ENCODE results near the gene SEMA5B. TPM values are rescaled to one million over a fixed set of nuclear protein-coding genes. Genes with fewer than 3 reads are reported as not detected.
A peak's percentile ranks its signal among the peaks of the same experiment; 100 is the strongest.

The SEMA5B gene
- total RNA-seq, 1 donor from 2014 or later, result 1.0 TPM

DNA sequence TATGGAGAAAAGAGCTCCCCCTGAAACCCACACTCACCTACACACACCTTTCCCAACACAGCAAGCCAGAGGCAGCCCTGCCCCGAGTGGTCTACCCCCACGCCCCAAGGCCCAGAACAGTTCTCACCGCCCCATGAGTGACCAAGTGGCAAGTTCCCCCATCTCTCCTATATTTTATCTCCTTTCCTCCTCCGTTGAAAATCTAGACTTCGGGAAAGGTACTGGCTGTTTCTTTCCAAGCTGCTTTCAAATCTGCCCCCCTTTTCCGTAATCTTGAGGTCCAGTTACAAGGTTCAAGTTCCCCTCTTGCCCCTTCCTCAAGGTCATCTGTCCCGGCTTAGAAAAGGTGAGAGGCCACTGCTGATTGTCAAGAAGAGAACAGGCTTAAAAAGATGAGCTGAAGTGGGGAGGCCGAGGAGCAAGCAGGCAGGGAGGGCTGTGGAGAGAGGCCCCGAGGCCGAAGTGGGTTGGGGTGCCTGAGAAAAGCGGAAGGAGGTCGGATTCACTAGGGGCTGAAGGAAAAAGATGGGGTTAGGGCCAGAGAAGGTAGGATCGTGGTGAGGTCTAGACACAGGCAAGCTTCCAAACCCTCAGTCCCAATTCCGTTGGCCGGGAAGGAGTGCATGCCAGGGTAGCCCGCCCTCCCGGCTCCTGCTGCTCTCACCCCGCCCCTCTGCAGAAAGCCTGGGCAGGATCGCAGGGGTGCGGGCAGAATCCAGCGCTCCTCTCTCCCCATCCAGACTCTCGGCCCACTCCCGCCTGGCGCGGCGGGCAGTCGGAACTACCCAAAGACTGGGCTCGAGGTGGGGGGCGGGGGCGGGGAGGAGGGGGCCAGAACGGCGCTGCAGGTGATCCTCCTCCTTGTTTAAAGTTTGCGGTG lies 1.7 kb downstream of the SEMA5B start:
- DNase-seq (ENCODE audit: low read depth) (no peak), FAIRE-seq (no peak)
- Histone ChIP-seq H4K20me1 (ENCODE audit: insufficient read depth, low read length) (peaks cover 8% of the 10 kb centered on the region), H3K9me3 (ENCODE audit: insufficient read depth, low read depth, low read length) (peaks cover 4% of the 10 kb centered on the region), H3K79me2 (ENCODE audit: insufficient read depth, low read length) (no peaks in the 10 kb centered on the region), H3K27me3 (ENCODE audit: insufficient read depth, low read length) (peaks cover 94% of the 10 kb centered on the region), H3K4me2 (ENCODE audit: low read length) (peak overlapping the region; percentile 88), H2AFZ (ENCODE audit: low read depth, low read length) (no peak overlapping the region), H3K36me3 (ENCODE audit: insufficient read depth, low read length) (no peaks in the 10 kb centered on the region), H3K27ac (ENCODE audit: low read depth, low read length) (no peak overlapping the region), H3K4me3 (ENCODE audit: insufficient read depth, low read depth, low read length) (peak overlapping the region; percentile 40), H3K4me1 (ENCODE audit: insufficient read depth, low read length) (peaks cover 19% of the 10 kb centered on the region), H3K9ac (ENCODE audit: low read length) (no peak overlapping the region)
- Mint-ChIP-seq H3K4me1 (ENCODE audit: low read depth, unreplicated experiment) (peaks cover 13% of the 10 kb centered on the region), H3K9me3 (ENCODE audit: unreplicated experiment) (peaks cover 5% of the 10 kb centered on the region), H3K27me3 (ENCODE audit: low read depth, unreplicated experiment) (peaks cover 73% of the 10 kb centered on the region), H3K4me3 (ENCODE audit: unreplicated experiment) (peak overlapping the region; percentile 77), H3K27ac (ENCODE audit: unreplicated experiment) (no peak overlapping the region), H3K36me3 (ENCODE audit: low read depth, unreplicated experiment) (peaks cover 9% of the 10 kb centered on the region)
- peak; percentile 3 for TF ChIP-seq EZH2 (IDR thresholded peaks at IDR 0.05; ENCODE audit: insufficient read depth, low read length)
- TF ChIP-seq, protein P1, sequence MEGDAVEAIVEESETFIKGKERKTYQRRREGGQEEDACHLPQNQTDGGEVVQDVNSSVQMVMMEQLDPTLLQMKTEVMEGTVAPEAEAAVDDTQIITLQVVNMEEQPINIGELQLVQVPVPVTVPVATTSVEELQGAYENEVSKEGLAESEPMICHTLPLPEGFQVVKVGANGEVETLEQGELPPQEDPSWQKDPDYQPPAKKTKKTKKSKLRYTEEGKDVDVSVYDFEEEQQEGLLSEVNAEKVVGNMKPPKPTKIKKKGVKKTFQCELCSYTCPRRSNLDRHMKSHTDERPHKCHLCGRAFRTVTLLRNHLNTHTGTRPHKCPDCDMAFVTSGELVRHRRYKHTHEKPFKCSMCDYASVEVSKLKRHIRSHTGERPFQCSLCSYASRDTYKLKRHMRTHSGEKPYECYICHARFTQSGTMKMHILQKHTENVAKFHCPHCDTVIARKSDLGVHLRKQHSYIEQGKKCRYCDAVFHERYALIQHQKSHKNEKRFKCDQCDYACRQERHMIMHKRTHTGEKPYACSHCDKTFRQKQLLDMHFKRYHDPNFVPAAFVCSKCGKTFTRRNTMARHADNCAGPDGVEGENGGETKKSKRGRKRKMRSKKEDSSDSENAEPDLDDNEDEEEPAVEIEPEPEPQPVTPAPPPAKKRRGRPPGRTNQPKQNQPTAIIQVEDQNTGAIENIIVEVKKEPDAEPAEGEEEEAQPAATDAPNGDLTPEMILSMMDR (IDR thresholded peaks at IDR 0.05; ENCODE audit: insufficient read depth, low read depth, low read length), result no peak

DNA sequence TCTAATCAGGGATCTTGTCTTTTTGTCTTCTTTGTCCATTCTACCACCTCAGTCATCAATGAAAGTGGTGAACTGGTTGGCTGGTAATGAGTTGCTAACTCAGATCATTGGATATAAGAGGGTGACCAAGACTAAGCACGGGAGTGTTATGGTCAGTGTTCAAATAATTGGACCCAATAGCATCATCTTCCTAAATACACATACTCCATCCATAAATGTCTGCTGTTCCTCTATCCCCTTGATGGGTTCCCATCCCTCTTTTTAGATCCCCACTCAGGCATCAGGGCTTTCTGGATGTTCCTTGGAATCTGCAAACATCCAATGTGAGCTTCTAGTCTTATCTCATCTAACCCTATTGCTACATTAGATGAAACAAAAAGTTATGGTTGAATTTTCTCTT lies 3.5 kb downstream of the SEMA5B start:
- Mint-ChIP-seq H3K27me3 (ENCODE audit: low read depth, unreplicated experiment) (peaks cover 70% of the 10 kb centered on the region), H3K4me3 (ENCODE audit: unreplicated experiment) (no peak overlapping the region), H3K4me1 (ENCODE audit: low read depth, unreplicated experiment) (peaks cover 13% of the 10 kb centered on the region)

More for the DNA sequence above, 3.5 kb downstream of the SEMA5B start:
- FAIRE-seq (no peak), DNase-seq (ENCODE audit: low read depth) (no peak)
- Histone ChIP-seq H3K27me3 (ENCODE audit: insufficient read depth, low read length) (peaks cover 92% of the 10 kb centered on the region), H3K27ac (ENCODE audit: low read depth, low read length) (no peak overlapping the region), H3K9ac (ENCODE audit: low read length) (no peak overlapping the region), H3K4me1 (ENCODE audit: insufficient read depth, low read length) (peaks cover 19% of the 10 kb centered on the region), H3K36me3 (ENCODE audit: insufficient read depth, low read length) (no peaks in the 10 kb centered on the region), H4K20me1 (ENCODE audit: insufficient read depth, low read length) (peaks cover 8% of the 10 kb centered on the region), H3K4me2 (ENCODE audit: low read length) (no peak overlapping the region), H3K4me3 (ENCODE audit: insufficient read depth, low read depth, low read length) (no peak overlapping the region), H3K79me2 (ENCODE audit: insufficient read depth, low read length) (no peaks in the 10 kb centered on the region), H3K9me3 (ENCODE audit: insufficient read depth, low read depth, low read length) (peaks cover 4% of the 10 kb centered on the region), H2AFZ (ENCODE audit: low read depth, low read length) (no peak overlapping the region)
- TF ChIP-seq, protein P1 (IDR thresholded peaks at IDR 0.05; ENCODE audit: insufficient read depth, low read depth, low read length), result no peak
- no peak for TF ChIP-seq EZH2 (IDR thresholded peaks at IDR 0.05; ENCODE audit: insufficient read depth, low read length)
- H3K36me3 Mint-ChIP-seq (ENCODE audit: low read depth, unreplicated experiment), result peaks cover 11% of the 10 kb centered on the region
- H3K9me3 Mint-ChIP-seq (ENCODE audit: unreplicated experiment), result peaks cover 5% of the 10 kb centered on the region
- no peak overlapping the region for H3K27ac Mint-ChIP-seq (ENCODE audit: unreplicated experiment)
